Neural progenitor cell (in vitro differentiated cells): ENCODE data around the gene TSPAN16. TPM values are rescaled to one million over a fixed set of nuclear protein-coding genes. Genes with fewer than 3 reads are reported as not detected.

ENCODE experiments used
- DNase-seq: peaks from one replicate; pipeline ENCODE4 v3.0.0-alpha.2; 2016; ENCODE audit warnings: low spot score
- H2AFZ ChIP-seq: fragments of 200-600 bp; sonication (generic); replicated peaks from 2 replicates; pipeline ENCODE4 v1.6.1; 2016; ENCODE audit warnings: antibody characterized with exemption
- H3F3A ChIP-seq: fragments of 200-600 bp; sonication (generic); 2 replicates; pipeline ENCODE4 v1.6.1; 2016; ENCODE audit warnings: antibody characterized with exemption, low read depth
- H3K27ac ChIP-seq: fragments of 200-600 bp; sonication (generic); 2 replicates; pipeline ENCODE4 v1.5.1; 2016; ENCODE audit warnings: mild to moderate bottlenecking
- H3K27me3 ChIP-seq: fragments of 200-600 bp; sonication (generic); 2 replicates; pipeline ENCODE4 v1.6.1; 2016; ENCODE audit warnings: mild to moderate bottlenecking, moderate library complexity
- H3K36me3 ChIP-seq: fragments of 200-600 bp; sonication (generic); 2 replicates; pipeline ENCODE4 v1.5.1; 2016
- H3K4me1 ChIP-seq: fragments of 200-600 bp; sonication (generic); 2 replicates; pipeline ENCODE4 v1.6.1; 2016; ENCODE audit warnings: mixed run types
- H3K4me2 ChIP-seq: fragments of 200-600 bp; sonication (generic); 2 replicates; pipeline ENCODE4 v1.6.1; 2016
- H3K4me3 ChIP-seq: fragments of 200-600 bp; sonication (generic); 2 replicates; pipeline ENCODE4 v1.5.1; 2016
- H3K79me2 ChIP-seq: fragments of 200-600 bp; sonication (generic); 2 replicates; pipeline ENCODE4 v1.6.1; 2016; ENCODE audit warnings: low read depth
- H3K9ac ChIP-seq: fragments of 200-600 bp; sonication (generic); 2 replicates; pipeline ENCODE4 v1.6.1; 2016
- H3K9me3 ChIP-seq: fragments of 200-600 bp; sonication (generic); 2 replicates; pipeline ENCODE4 v1.5.1; 2016; ENCODE audit warnings: low read depth
- H4K20me1 ChIP-seq: fragments of 200-600 bp; sonication (generic); 2 replicates; pipeline ENCODE4 v1.6.1; 2016; ENCODE audit warnings: low read depth
- H3K27ac Mint-ChIP-seq: 3 replicates; pipeline ENCODE4 v1.8.0; 2021; ENCODE audit warnings: mixed read lengths
- H3K27me3 Mint-ChIP-seq: 2 replicates; pipeline ENCODE4 v1.8.0; 2022; ENCODE audit warnings: low read depth, mild to moderate bottlenecking, inconsistent platforms, moderate library complexity, mixed read lengths; ENCODE audit not compliant: insufficient read depth
- H3K36me3 Mint-ChIP-seq: 3 replicates; pipeline ENCODE4 v1.8.0; 2021; ENCODE audit warnings: mixed read lengths
- H3K4me1 Mint-ChIP-seq: 3 replicates; pipeline ENCODE4 v1.8.0; 2021; ENCODE audit warnings: mixed read lengths
- H3K4me3 Mint-ChIP-seq: 3 replicates; pipeline ENCODE4 v1.8.0; 2021; ENCODE audit warnings: mild to moderate bottlenecking, moderate library complexity, mixed read lengths
- H3K9me3 Mint-ChIP-seq: 3 replicates; pipeline ENCODE4 v1.8.0; 2020; ENCODE audit warnings: mixed read lengths
- CTCF ChIP-seq: fragments of 200-600 bp; sonication (generic); IDR thresholded peaks from 2 replicates; pipeline ENCODE4 v1.5.1; 2017; ENCODE audit warnings: antibody characterized with exemption, mild to moderate bottlenecking
- EZH2 ChIP-seq: fragments of 200-600 bp; sonication (generic); IDR thresholded peaks from 2 replicates; pipeline ENCODE4 v1.6.1; 2017; ENCODE audit warnings: antibody characterized with exemption, mild to moderate bottlenecking, moderate library complexity
- EZH2phosphoT487 ChIP-seq: fragments of 200-600 bp; sonication (generic); IDR thresholded peaks from 2 replicates; pipeline ENCODE4 v1.6.1; 2017; ENCODE audit warnings: antibody characterized with exemption
- total RNA-seq: library from RNA; depleted of rRNA; stranded (reverse); fragments of >200 nt; gene quantifications from 2 replicates; pipeline ENCODE4 v1.2.3, GENCODE V29; 2015; ENCODE audit warnings: low replicate concordance

The TSPAN16 gene
- total RNA-seq, 1 donor from 2014 or later: not detected

DNA sequence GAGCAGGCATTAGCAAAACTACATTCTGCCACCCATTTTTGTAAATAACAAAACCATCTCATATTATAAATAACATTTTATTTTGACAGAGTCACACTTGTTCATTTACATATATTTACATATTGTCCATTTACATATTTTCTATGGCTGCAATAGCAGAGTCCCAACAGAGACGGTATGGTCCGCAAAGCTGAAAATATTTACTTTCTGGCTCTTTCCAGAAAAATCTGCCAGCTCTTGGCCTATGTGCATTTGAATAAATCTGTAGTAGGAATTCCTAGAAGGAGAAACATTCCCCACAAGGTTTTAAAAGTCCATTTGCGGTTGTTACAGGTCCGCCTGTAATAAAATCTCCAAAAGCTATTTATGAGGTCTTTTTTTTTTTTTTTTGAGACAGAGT lies 5.7 kb upstream of the TSPAN16 start:
- Histone ChIP-seq H3K36me3 (no peaks in the 10 kb centered on the region), H3K4me1 (peaks cover 4% of the 10 kb centered on the region), H4K20me1 (no peaks in the 10 kb centered on the region), H3F3A (no peaks in the 10 kb centered on the region), H3K27ac (no peak overlapping the region), H3K9ac (no peak overlapping the region), H3K4me3 (no peak overlapping the region), H3K4me2 (no peak overlapping the region), H3K79me2 (no peaks in the 10 kb centered on the region), H3K9me3 (no peaks in the 10 kb centered on the region), H3K27me3 (no peaks in the 10 kb centered on the region), H2AFZ (no peak overlapping the region)
- DNase-seq: no peak
- Mint-ChIP-seq H3K27ac (no peak overlapping the region), H3K27me3 (peaks cover 3% of the 10 kb centered on the region), H3K36me3 (no peaks in the 10 kb centered on the region), H3K4me1 (peaks cover 6% of the 10 kb centered on the region), H3K4me3 (no peak overlapping the region), H3K9me3 (no peaks in the 10 kb centered on the region)
- no peak for TF ChIP-seq EZH2
- TF ChIP-seq CTCF: no peak

- peaks cover 6% of the 10 kb centered on the region for H3K4me1 Mint-ChIP-seq
- no peaks in the 10 kb centered on the region for H4K20me1 ChIP-seq
Observed at GRCh38 chr19:11291415-11291814, 4.5 kb upstream of the TSPAN16 start.

DNA sequence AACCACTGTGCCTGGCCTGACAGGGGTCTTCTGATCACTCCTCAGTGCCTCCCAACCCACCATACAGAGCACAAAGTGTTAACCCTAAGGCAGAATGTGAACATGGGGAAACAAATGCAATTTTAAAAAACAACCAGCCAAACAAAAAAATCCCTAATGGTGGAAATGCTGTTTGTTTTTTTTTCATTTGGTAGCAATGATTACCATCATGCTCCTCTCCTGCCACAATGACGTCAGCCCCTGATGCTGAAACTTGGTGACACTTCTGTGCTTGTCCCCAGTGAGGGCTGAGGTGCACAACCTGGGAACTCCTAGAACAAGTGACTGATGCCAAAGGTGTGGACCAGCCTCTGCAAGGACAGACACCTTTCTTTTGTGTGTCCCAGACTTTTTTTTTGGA lies 4.0 kb upstream of the TSPAN16 start:
- H3K27ac Mint-ChIP-seq: no peak overlapping the region
- Histone ChIP-seq H3K4me3 (no peak overlapping the region), H3K4me2 (no peak overlapping the region), H3K27me3 (no peaks in the 10 kb centered on the region), H3K36me3 (no peaks in the 10 kb centered on the region), H3K9ac (no peak overlapping the region), H3K4me1 (peaks cover 4% of the 10 kb centered on the region), H3K9me3 (no peaks in the 10 kb centered on the region), H2AFZ (no peak overlapping the region), H3K27ac (no peak overlapping the region), H3F3A (no peaks in the 10 kb centered on the region), H3K79me2 (no peaks in the 10 kb centered on the region), H4K20me1 (no peaks in the 10 kb centered on the region)
- peaks cover 6% of the 10 kb centered on the region for H3K4me1 Mint-ChIP-seq
- TF ChIP-seq CTCF (no peak), EZH2 (no peak), EZH2phosphoT487 (no peak)
- H3K36me3 Mint-ChIP-seq: no peaks in the 10 kb centered on the region
- peaks cover 2% of the 10 kb centered on the region for H3K27me3 Mint-ChIP-seq
- no peak for DNase-seq
- no peak overlapping the region for H3K4me3 Mint-ChIP-seq
- H3K9me3 Mint-ChIP-seq: no peaks in the 10 kb centered on the region

More at GRCh38 chr19:11291415-11291814, 4.5 kb upstream of the TSPAN16 start:
- H3K4me2 ChIP-seq: no peak overlapping the region
- peaks cover 4% of the 10 kb centered on the region for H3K4me1 ChIP-seq
- H3F3A ChIP-seq: no peaks in the 10 kb centered on the region
- Mint-ChIP-seq H3K9me3 (no peaks in the 10 kb centered on the region), H3K4me3 (no peak overlapping the region), H3K27ac (no peak overlapping the region), H3K27me3 (peaks cover 2% of the 10 kb centered on the region), H3K36me3 (no peaks in the 10 kb centered on the region)
- no peaks in the 10 kb centered on the region for H3K27me3 ChIP-seq
- no peak overlapping the region for H3K4me3 ChIP-seq
- H3K79me2 ChIP-seq: no peaks in the 10 kb centered on the region
- no peak overlapping the region for H2AFZ ChIP-seq
- no peak for DNase-seq
- H3K27ac ChIP-seq: no peak overlapping the region
- no peak overlapping the region for H3K9ac ChIP-seq
- no peaks in the 10 kb centered on the region for H3K36me3 ChIP-seq
- H3K9me3 ChIP-seq: no peaks in the 10 kb centered on the region
- TF ChIP-seq EZH2phosphoT487 (no peak), CTCF (no peak), EZH2 (no peak)
